ENCODE data around the gene POLR2B.
A peak's percentile ranks its signal among the peaks of the same experiment; 100 is the strongest.
"Not testable (repeated sequence)": the region's sequence is repeated elsewhere in the genome, so short reads cannot be mapped to it uniquely, and the experiment has no call there.

POLR2B gene

DNA sequence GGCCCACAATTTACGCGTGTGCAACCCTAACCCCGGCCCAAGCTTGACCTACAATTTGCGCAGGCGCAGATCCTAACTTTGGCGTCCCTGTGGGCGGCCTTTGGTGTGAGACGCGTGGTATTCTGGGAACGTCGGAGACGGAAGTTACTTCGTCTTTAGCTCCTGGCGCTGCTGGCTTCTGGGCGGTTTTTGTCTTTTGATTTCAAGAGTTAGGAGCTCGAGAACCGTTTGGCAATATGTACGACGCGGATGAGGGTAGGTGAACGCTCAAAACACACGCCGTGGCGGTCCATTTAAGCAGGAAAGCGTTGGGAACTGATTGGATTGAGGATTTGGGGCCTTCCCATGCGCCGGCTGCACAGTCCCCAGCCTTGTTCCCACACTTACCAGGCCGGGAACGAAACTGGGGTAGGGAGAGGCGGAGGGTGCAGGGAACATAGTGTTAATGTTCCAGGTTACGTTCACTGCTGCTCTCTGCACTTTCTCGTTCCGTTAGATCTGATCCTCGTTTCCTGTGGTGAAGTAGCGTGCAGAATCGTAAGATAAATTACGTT, at the start of gene POLR2B:
POLR2B (plus strand) TSS at position 147 of the 554 bp plus-strand sequence; CDS start at position 237, 90 bp downstream.
- DNase-seq = no peak

DNA sequence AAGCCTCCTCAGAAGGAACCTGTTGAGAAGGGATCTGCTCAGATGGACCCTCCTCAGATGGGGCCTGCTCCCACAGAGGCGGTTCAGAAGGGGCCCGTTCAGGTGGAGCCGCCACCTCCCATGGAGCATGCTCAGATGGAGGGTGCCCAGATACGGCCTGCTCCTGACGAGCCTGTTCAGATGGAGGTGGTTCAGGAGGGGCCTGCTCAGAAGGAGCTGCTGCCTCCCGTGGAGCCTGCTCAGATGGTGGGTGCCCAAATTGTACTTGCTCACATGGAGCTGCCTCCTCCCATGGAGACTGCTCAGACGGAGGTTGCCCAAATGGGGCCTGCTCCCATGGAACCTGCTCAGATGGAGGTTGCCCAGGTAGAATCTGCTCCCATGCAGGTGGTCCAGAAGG, 48.1 kb upstream of the POLR2B start:
- DNase-seq = no peak

GRCh38 chr4:56931924-56932323, 46.8 kb upstream of the POLR2B start:
- no peak for DNase-seq

DNA sequence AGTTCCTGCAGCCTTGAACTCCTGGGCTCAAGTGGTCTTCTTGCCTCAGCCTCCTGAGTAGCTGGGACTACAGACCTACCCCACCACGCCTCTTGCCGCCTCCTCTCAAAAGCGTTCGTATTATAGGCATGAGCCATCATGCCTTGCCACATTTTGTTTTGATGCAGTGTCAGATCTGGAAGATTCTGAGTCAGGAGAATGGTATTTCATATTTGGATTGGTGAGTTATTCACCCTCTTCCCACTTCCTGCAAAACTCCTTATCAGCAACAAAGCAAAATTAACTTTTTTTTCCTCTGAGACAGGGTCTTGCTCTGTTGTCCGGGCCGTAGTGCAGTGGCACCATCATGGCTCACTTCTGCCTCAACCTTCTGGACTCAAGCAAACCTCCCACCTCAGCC, 41.4 kb upstream of the POLR2B start:
- no peak for DNase-seq

- not testable (repeated sequence) for DNase-seq
These were observed 38.9 kb upstream of the POLR2B start for GRCh38 chr4:56939826-56940225.

DNA sequence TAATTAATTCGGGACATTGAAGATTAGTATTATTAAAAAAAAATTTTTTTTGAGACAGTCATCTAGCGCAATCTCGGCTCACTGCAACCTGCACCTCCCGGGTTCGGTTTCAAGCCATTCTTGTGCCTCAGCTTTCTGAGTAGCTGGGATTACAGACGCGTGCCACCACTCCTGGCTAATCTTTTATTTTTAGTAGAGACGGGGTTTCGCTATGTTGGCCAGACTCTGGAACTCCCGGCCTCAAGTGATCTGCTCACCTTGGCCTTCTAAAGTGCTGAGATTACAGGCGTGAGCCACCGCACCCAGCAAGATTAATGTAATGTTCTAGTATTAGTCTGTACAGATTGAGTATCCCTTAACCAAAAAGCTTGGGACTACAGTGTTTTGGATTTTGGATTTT, 38.3 kb upstream of the POLR2B start:
- no peak for DNase-seq

DNA sequence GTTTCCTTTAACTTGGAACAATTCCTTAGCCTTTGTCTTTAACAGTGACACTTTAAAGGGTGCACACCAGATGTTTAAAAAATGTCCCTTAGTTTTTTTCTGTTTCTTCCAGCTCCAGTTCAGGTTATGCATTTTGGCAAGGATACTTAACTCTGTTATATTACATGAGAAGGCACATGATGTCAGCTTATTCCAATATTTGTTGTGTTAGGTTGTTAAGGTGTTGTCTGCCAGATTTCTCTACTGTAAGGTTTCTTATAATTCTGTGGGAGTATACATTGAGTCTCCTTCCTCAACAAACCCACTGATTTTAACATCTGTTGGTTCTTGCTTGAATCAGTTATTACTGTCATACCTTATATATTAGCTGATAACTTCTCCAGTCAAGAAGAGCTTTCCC, 37.7 kb upstream of the POLR2B start:
- DNase-seq = no peak

GRCh38 chr4:56941403-56941802, 37.3 kb upstream of the POLR2B start:
- DNase-seq = no peak

GRCh38 chr4:56953680-56954520, 24.8 kb upstream of the POLR2B start:
- DNase-seq = no peak

- no peak for DNase-seq
These were observed 20.6 kb upstream of the POLR2B start for GRCh38 chr4:56958111-56958517.

- no peak for DNase-seq
These were observed 19.6 kb upstream of the POLR2B start for GRCh38 chr4:56959100-56959499.

DNA sequence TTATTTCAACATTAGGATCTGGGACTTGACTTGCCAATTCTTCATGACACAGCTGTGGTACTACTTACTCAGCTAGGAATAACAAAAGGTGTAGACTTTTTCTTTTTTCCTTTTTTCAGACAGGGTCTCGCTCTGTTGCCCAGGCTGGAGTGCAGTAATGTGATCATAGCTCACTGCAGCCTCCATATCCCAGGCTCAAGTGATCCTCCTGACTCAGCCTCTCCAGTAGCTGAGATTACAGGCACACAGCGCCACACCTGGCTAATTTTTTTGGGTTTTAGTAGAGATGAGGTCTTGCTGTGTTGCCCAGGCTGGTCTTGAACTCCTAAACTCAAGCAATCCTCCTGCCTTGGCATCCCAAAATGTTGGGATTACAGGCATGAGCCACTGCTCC, 17.6 kb upstream of the POLR2B start:
- no peak for DNase-seq

DNA sequence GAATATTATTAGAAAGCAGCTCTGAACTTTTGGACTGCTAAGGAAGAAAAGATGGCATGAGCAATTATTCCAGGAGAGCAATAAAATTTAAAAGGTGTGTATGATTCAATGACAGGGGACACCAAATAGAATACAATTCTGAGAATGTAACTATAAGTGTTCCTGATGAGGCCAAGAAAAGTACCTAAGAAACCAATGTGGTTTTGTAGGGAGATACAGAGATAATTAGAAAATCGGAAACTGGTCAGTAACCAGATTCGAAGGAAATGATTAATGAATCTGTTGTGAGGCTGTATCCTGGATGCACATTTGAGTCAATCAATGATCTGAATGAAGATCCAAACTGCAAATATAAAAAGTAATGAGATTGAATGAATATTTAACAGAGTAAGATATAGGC, 7.3 kb upstream of the POLR2B start:
- DNase-seq = no peak

- DNase-seq = no peak
These were observed 6.3 kb upstream of the POLR2B start for GRCh38 chr4:56972389-56972788.

DNA sequence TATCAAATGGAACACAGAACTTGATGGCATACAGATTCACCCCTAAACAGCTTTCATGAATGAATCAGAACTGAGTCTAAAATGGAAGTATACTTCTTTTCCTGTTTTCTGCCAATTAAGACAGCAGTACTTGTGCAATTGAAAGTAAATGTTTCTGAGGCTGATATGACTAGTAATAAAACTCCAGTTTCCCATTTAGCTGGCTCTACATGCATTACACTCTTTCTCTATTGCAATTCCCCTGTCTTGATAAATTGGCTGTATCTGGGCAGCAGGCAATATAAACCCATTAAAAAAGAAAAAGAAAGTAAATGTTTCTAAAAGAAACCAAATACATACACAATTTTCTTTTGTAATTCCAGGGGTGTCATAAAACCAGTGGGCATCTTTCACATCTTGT, 5.9 kb upstream of the POLR2B start:
- no peak for DNase-seq

- no peak for DNase-seq
These were observed 5.4 kb upstream of the POLR2B start for GRCh38 chr4:56973336-56973735.

- DNase-seq = no peak
These were observed 2.3 kb upstream of the POLR2B start for GRCh38 chr4:56976283-56976836.

DNA sequence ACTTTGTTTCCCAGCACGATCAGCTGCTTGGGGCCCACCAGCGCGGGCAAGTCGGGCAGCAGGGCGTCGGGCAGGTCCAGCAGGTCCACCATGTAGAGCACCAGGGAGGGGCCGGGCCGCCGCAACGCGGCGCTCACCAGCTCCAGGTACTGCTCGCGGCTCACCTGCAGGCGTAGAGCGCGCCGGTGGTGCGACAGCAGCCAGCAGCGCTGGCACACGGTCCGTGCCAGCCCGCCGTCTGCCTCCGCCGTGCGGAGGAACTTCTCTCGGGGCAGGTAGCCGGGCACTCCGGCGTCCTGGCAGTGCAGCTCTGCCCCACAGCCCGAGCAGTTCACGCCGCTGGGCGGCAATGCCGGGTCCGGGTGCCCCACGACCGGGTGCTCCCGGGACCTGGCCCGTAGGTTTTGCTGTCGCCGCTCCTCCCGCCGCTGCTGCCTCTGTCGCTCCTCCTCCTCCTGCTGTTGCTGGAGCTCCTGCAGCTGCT, 1.8 kb upstream of the POLR2B start:
- DNase-seq = no peak

DNA sequence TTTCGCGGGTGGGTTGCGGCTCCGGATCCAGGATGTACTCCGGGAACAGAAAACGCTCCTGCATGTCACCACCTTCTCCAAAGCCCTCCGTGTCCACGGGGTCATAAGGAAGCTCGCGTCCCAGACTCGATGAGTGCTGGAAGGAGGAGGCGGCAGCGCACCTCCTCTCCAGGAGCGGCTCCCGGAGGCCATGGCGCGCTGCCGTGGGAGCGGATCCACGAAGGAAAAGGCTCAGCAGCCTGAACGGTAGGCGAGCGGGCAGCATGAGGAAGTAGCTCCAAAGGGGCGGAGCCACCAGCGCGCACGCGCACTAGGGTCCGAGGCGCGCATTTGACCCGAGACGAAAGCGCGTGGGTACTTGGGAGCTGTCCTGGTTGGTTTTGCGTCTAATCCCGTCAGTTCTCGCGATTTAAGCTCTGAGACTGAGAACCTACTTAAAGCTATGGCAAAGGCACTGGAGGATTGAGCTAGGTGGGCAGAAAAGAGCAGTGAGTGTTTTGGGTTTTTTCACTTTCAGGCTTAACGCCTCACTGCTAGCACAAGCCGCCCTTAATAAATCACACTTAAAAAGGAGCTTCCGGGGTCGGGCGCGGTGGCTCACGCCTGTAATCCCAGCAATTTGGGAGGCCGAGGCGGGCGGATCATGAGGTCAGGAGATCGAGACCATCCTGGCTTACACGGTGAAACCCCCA, 1.2 kb upstream of the POLR2B start, which contains the start of gene NOA1:
NOA1 (minus strand) TSS at position 286 of the 692 bp plus-strand sequence; CDS start at position 265, 21 bp downstream.
- DNase-seq = peak; percentile 8

GRCh38 chr4:56979421-56980072, 851 bp downstream of the POLR2B start:
- no peak for DNase-seq

DNA sequence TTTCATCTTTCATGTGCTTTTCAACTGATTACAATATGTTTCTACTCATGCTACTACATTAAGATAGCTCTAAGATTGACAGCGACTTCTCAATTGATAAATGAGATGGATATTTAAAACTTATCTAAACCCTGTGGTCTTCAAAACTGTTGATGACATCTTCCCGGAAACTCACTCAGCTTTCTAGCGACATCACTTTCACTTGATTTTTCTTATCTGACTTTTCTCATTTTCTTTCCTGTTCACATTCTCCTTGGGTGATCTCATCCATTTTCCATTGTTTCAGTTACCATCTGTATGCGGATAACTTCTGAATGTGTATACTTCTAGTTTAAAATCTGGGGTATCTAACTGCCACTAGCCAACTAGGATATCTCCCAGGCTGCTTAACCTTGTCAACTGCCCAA, 3.1 kb downstream of the POLR2B start:
- DNase-seq = no peak

DNA sequence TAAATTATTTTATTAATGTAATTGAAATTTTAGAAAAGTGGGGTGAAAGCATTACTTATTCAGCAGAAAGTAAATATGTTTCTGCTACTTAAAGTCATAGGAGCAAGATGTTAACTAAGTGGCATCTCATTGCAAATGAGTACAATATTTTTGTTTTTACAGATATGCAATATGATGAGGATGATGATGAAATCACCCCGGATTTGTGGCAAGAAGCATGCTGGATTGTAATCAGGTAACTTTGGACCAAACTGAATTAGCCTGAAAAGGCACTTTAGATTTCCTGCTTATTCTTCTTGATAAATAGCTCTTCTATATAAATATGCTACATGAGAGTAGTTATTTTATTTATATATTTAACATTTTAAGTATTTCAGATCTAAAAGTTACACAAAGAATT, 7.5 kb downstream of the POLR2B start:
- no peak for DNase-seq

DNA sequence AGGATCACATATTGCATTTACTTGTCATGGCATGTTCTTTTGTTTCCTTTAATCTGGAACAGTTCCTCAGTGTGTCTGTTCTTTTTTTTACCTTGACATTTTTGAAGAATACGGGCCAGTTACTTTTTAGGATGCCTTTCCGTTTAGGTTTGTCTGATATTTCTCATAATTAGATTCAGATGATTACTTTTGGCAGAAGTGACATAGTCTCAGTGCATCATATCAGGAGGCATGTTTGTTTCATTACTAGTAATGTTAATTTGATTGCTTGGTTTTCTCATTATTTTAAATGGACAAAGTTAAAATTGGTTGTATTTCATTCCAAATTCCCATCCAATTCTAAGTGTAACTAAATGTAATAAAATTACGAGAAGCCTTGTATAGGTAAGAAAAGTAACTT, 8.3 kb downstream of the POLR2B start:
- DNase-seq = no peak
